CD4-positive, alpha-beta memory T cell (primary cell): Measurements from ENCODE around the gene SMYD3. TPM values are rescaled to one million over a fixed set of nuclear protein-coding genes. Genes with fewer than 3 reads are reported as not detected.

Experiments used
- CTCF ChIA-PET: fragments of 350-600 bp; sonication (Branson Sonifier 250); formaldehyde crosslinking; loops from one replicate; lab custom pipeline; 2021; ENCODE audit warnings: inconsistent platforms; ENCODE audit not compliant: partially characterized antibody; lab: Charles Lee
- POLR2A ChIA-PET: fragments of 350-600 bp; sonication (Branson Sonifier 250); formaldehyde crosslinking; loops from one replicate; lab custom pipeline; 2021; ENCODE audit not compliant: partially characterized antibody; lab: Charles Lee
- DNase-seq, 5 donors: peaks; one replicate each; pipeline versions ENCODE4 v3.0.0 to v3.0.0-alpha.2; 2020 to 2022; ENCODE audit warnings: mixed read lengths in 1 of 5
- H3K27ac ChIP-seq: one replicate; pipeline ENCODE4 v1.7.0; 2013; ENCODE audit warnings: low read depth, low read length
- H3K27me3 ChIP-seq: 2 replicates; pipeline ENCODE4 v1.7.0; 2013; ENCODE audit warnings: mild to moderate bottlenecking, low read length, moderate library complexity; ENCODE audit not compliant: insufficient read depth
- H3K36me3 ChIP-seq: 2 replicates; pipeline ENCODE4 v1.7.0; 2013; ENCODE audit warnings: mild to moderate bottlenecking, low read length, moderate library complexity; ENCODE audit not compliant: insufficient read depth
- H3K4me1 ChIP-seq: 2 replicates; pipeline ENCODE4 v1.7.0; 2013; ENCODE audit warnings: mild to moderate bottlenecking, low read length, moderate library complexity; ENCODE audit not compliant: insufficient read depth
- H3K4me3 ChIP-seq, 2 donors: one replicate each; pipeline ENCODE4 v1.7.0; 2013; ENCODE audit warnings: low read length in 2 of 2, mild to moderate bottlenecking in 1 of 2
- H3K9me3 ChIP-seq, 2 donors: one replicate each; pipeline ENCODE4 v1.7.0; 2013; ENCODE audit warnings: low read length in 2 of 2, control low read depth in 1 of 2; ENCODE audit not compliant: control insufficient read depth in 1 of 2
- H3K27ac Mint-ChIP-seq, 7 donors: one replicate each; pipeline ENCODE4 v1.8.0; 2020 to 2021; ENCODE audit warnings: mixed read lengths in 7 of 7, mild to moderate bottlenecking in 6 of 7, inconsistent platforms in 3 of 7, moderate library complexity in 3 of 7
- H3K27me3 Mint-ChIP-seq, 2 donors: one replicate each; pipeline ENCODE4 v1.8.0; 2020 to 2021; ENCODE audit warnings: mixed read lengths in 2 of 2
- H3K36me3 Mint-ChIP-seq, 2 donors: one replicate each; pipeline ENCODE4 v1.8.0; 2020 to 2021; ENCODE audit warnings: mixed read lengths in 2 of 2, inconsistent platforms in 1 of 2, mild to moderate bottlenecking in 1 of 2
- H3K4me1 Mint-ChIP-seq, 4 donors: one replicate each; pipeline ENCODE4 v1.8.0; 2020 to 2021; ENCODE audit warnings: mixed read lengths in 4 of 4, mild to moderate bottlenecking in 1 of 4
- H3K4me3 Mint-ChIP-seq, 8 donors: one replicate each; pipeline ENCODE4 v1.8.0; 2020 to 2021; ENCODE audit warnings: mixed read lengths in 8 of 8, mild to moderate bottlenecking in 7 of 8, moderate library complexity in 6 of 8, inconsistent platforms in 3 of 8
- H3K9me3 Mint-ChIP-seq, 8 donors: one replicate each; pipeline ENCODE4 v1.8.0; 2020 to 2021; ENCODE audit warnings: mixed read lengths in 8 of 8, mild to moderate bottlenecking in 5 of 8, inconsistent platforms in 3 of 8, moderate library complexity in 1 of 8
- intact Hi-C: fragments of 100-400 bp; cut with micrococcal nuclease; formaldehyde crosslinking; loops from one replicate; pipeline ENCODE4 v1.15.1; 2023
- polyA plus RNA-seq, 2 donors: library from polyadenylated mRNA; unstranded; fragments of 300-500 nt; fragmentation: Illumina TruSeq; gene quantifications; one replicate each; pipeline ENCODE4 v1.2.3, GENCODE V29; 2021
- total RNA-seq, 2 experiments: library from RNA; stranded (reverse); gene quantifications; one replicate each; pipeline ENCODE4 v1.2.3, GENCODE V29; 2021

The SMYD3 gene
- total and polyA plus RNA-seq, 4 experiments from 2014 or later: 19.5 to 28.9 (median 22.9) TPM

DNA sequence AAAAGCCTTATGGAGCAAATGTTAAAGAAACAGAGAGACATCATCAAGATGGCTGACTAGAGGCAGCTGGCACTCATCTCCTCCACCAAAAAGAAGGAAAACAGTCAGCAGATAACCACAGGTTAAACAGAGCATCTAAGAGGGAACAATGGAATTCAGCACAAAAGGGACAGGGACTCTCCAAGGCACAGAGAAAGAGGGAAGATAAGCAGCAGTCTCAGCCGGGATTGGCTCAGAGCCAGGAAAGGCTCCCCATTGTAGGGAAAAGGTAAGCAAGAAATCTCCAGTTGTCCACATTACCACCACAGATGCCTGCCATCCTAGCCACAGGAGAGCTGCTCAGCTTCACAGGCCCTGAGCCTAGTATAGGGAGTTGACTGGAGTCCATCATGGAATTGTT is 605.5 kb downstream of the SMYD3 start:
- H3K27ac Mint-ChIP-seq: no peak overlapping the region
- no peak for DNase-seq
- Histone ChIP-seq H3K27me3 (no peaks in the 10 kb centered on the region), H3K4me3 (no peak overlapping the region), H3K4me1 (no peaks in the 10 kb centered on the region), H3K36me3 (no peaks in the 10 kb centered on the region), H3K9me3 (no peaks in the 10 kb centered on the region), H3K27ac (no peak overlapping the region)
- H3K36me3 Mint-ChIP-seq: peaks cover 18 to 55% of the 10 kb centered on the region in 2 donors
- H3K4me1 Mint-ChIP-seq: no peaks in the 10 kb centered on the region
- POLR2A ChIA-PET: no interaction called here
- CTCF ChIA-PET: no interaction called here
- H3K9me3 Mint-ChIP-seq: peaks cover 0 to 3% (median under 1%) of the 10 kb centered on the region in 8 donors
- intact Hi-C loops: no loop called here
- no peaks in the 10 kb centered on the region for H3K27me3 Mint-ChIP-seq
- H3K4me3 Mint-ChIP-seq: no peak overlapping the region

DNA sequence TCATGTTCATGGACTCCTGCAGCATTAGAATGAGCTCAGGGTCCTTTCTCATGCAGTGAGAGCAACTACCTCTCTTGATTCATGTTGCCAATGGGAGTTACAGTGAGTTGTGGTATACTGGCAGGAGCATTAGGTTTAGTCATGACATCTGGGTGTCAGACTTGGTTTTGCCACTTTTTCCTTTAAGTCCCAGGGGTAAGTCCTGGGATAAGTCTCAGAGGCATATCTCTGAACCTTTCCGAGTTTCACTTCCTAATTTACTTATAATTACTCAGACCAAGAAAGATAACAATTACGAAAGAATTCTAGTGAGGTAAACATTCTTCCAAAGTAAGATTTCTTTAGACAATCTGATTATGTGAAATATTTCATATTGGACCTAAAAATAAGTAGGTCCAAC is 606.0 kb downstream of the SMYD3 start:
- Mint-ChIP-seq H3K9me3 (peaks cover 0 to 3% (median under 1%) of the 10 kb centered on the region in 8 donors), H3K27ac (no peak overlapping the region), H3K4me1 (no peaks in the 10 kb centered on the region), H3K36me3 (peaks cover 21 to 59% of the 10 kb centered on the region in 2 donors), H3K4me3 (no peak overlapping the region), H3K27me3 (no peaks in the 10 kb centered on the region)
- H3K4me3 ChIP-seq: no peak overlapping the region
- H3K4me1 ChIP-seq: no peaks in the 10 kb centered on the region
- H3K27me3 ChIP-seq: no peaks in the 10 kb centered on the region
- intact Hi-C loops: no loop called here
- CTCF ChIA-PET: interaction anchor here (0.9 kb wide), 1 partner anchor 102 kb away, joined by 3 read pairs; no protein-coding TSS in a partner anchor
- DNase-seq: no peak
- POLR2A ChIA-PET: no interaction called here
- H3K9me3 ChIP-seq: no peaks in the 10 kb centered on the region
- H3K36me3 ChIP-seq: no peaks in the 10 kb centered on the region
- H3K27ac ChIP-seq: no peak overlapping the region

DNA sequence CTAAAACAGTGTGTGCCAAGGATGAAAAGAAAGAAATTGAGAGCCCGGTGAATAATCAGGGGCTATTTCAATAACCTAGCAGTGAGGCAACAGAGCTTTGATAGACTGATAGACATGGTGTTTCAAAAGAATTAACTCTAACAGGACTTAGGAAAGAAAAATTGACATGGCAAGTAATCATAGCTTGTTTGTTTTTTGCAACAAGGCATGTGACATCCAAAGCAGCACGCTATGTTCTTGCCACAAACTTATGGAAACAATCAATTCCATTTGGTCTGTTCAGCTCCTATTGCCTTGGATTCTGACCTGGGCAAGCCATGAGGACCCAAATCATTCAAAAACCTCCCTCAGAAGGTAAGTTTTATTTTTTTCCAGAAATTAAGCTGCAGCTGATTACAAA is 608.5 kb downstream of the SMYD3 start:
- ChIA-PET POLR2A (no interaction called here), CTCF (interaction anchor here (2.4 kb wide), 1 partner anchor 10 kb away, joined by 13 read pairs; no protein-coding TSS in a partner anchor)
- Mint-ChIP-seq H3K9me3 (peaks cover 1 to 12% (median 9%) of the 10 kb centered on the region in 8 donors), H3K36me3 (peaks cover 32 to 65% of the 10 kb centered on the region in 2 donors), H3K4me3 (no peak overlapping the region), H3K4me1 (no peaks in the 10 kb centered on the region), H3K27ac (no peak overlapping the region), H3K27me3 (no peaks in the 10 kb centered on the region)
- Histone ChIP-seq H3K27ac (no peak overlapping the region), H3K9me3 (no peaks in the 10 kb centered on the region), H3K36me3 (peaks cover 3% of the 10 kb centered on the region), H3K27me3 (no peaks in the 10 kb centered on the region), H3K4me1 (no peaks in the 10 kb centered on the region), H3K4me3 (no peak overlapping the region)
- DNase-seq: no peak
- intact Hi-C loops: no loop called here

DNA sequence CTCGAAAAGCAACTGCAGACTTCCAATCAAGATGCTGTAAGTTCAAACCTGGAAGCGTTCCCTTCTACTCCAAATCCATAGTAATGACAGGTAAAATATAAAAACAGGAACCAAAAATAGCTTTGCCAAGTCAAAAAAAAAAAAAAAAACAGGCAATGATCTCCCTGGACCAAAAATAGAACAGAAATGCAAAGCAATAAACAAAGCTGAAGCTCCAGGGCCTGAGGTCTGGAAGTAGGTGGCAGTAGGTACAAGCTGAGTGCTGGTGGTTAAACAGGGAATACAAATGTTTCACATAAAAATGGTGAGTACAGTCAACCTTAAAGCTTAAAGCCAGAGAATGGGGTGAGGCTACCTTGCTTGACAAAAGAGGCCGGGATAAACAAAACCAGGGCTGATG is 610.8 kb downstream of the SMYD3 start:
- POLR2A ChIA-PET: no interaction called here
- Histone ChIP-seq H3K4me3 (no peak overlapping the region), H3K9me3 (no peaks in the 10 kb centered on the region), H3K36me3 (peaks cover 3% of the 10 kb centered on the region), H3K27me3 (no peaks in the 10 kb centered on the region), H3K4me1 (no peaks in the 10 kb centered on the region), H3K27ac (no peak overlapping the region)
- Mint-ChIP-seq H3K27ac (no peak overlapping the region), H3K4me1 (no peaks in the 10 kb centered on the region), H3K4me3 (no peak overlapping the region), H3K36me3 (peaks cover 33 to 79% of the 10 kb centered on the region in 2 donors), H3K9me3 (peaks cover 3 to 20% (median 12%) of the 10 kb centered on the region in 8 donors), H3K27me3 (no peaks in the 10 kb centered on the region)
- DNase-seq: no peak
- intact Hi-C loops: no loop called here
- CTCF ChIA-PET: interaction anchor here (0.7 kb wide), 1 partner anchor 38 kb away, joined by 3 read pairs; no protein-coding TSS in a partner anchor

DNA sequence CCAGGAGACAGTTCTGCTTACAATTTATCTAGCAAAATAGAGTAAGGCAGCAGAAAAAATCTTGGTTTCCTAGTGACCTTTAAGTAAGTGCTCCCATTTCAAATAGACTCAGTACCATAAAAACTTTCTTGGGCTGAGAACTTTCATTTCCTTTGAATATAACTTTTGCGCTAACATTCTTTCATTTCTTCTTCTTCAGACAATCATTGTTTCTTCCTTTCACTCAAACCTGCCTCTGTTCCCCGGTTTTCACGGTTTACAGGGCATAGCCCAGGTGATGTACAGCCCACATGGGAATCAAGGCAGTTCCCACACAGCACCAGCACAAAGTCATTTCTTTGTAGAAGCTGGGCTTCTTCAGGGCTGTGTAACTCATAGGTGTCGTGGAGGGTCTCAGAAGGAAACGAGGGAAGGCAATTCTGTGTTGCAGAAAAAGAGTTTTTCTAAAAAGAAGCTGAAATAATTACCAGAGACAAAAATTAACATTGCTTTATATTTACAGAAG is 611.6 kb downstream of the SMYD3 start:
- POLR2A ChIA-PET: no interaction called here
- peaks cover 3% of the 10 kb centered on the region for H3K36me3 ChIP-seq
- no peak for DNase-seq
- H3K27me3 ChIP-seq: no peaks in the 10 kb centered on the region
- intact Hi-C loops: no loop called here
- peaks cover 0 to 2% (median under 1%) of the 10 kb centered on the region in 4 donors for H3K4me1 Mint-ChIP-seq
- H3K27ac Mint-ChIP-seq: no peak overlapping the region
- no peaks in the 10 kb centered on the region for H3K9me3 ChIP-seq
- H3K36me3 Mint-ChIP-seq: peaks cover 33 to 75% of the 10 kb centered on the region in 2 donors
- H3K4me3 ChIP-seq: no peak overlapping the region
- peaks cover 3 to 20% (median 13%) of the 10 kb centered on the region in 8 donors for H3K9me3 Mint-ChIP-seq
- no peaks in the 10 kb centered on the region for H3K27me3 Mint-ChIP-seq
- CTCF ChIA-PET: no interaction called here
- no peak overlapping the region for H3K27ac ChIP-seq
- no peaks in the 10 kb centered on the region for H3K4me1 ChIP-seq
- H3K4me3 Mint-ChIP-seq: no peak overlapping the region

DNA sequence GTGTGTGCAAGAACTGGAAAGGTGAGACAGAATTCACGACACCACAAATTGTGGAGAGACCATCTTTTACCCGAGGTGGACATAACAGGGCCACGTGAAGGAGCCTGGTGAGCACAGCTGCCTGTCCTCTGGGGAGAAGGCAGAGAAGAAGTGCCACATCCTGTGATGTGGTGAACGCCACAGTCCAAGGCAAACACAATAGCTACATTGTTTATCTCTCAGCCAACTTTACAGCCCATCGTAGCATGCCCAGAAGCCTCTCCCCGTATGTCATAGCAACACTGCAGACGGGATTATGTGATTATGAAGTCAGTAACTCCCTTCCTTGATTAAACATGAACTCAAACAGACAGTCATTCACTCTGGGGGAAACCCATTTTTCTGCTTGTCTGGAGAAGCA is 612.2 kb downstream of the SMYD3 start:
- H3K4me1 Mint-ChIP-seq: peaks cover 0 to 7% (median 4%) of the 10 kb centered on the region in 4 donors
- H3K9me3 ChIP-seq: no peaks in the 10 kb centered on the region
- no peak overlapping the region for H3K27ac Mint-ChIP-seq
- no peaks in the 10 kb centered on the region for H3K4me1 ChIP-seq
- peaks cover 3 to 25% (median 16%) of the 10 kb centered on the region in 8 donors for H3K9me3 Mint-ChIP-seq
- ChIA-PET CTCF (no interaction called here), POLR2A (no interaction called here)
- no peak overlapping the region for H3K27ac ChIP-seq
- peaks cover 28 to 75% of the 10 kb centered on the region in 2 donors for H3K36me3 Mint-ChIP-seq
- H3K27me3 ChIP-seq: no peaks in the 10 kb centered on the region
- intact Hi-C loops: no loop called here
- H3K27me3 Mint-ChIP-seq: no peaks in the 10 kb centered on the region
- no peak overlapping the region for H3K4me3 Mint-ChIP-seq
- no peak overlapping the region for H3K4me3 ChIP-seq
- peaks cover 3% of the 10 kb centered on the region for H3K36me3 ChIP-seq
- DNase-seq: no peak

DNA sequence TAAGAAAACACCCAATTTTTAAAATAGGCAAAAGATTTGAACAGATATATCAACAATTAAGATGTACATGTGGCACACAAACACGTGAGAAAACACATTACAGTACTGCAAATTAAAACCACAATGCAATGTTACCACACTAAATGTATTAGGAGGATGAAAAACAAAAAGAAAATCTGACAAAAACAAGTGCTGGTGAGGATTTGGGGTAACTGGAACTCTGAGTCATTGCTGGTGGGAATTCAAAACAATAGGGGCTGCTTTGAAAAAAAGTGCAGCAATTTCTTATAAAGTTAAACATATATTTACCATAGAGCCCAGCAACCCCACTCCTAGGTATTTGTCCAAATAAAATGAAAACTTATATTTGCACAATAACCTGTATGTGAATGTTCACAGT is 614.1 kb downstream of the SMYD3 start:
- Mint-ChIP-seq H3K27me3 (no peaks in the 10 kb centered on the region), H3K9me3 (peaks cover 3 to 25% (median 16%) of the 10 kb centered on the region in 8 donors), H3K4me1 (peaks cover 0 to 7% (median 4%) of the 10 kb centered on the region in 4 donors), H3K27ac (no peak overlapping the region), H3K4me3 (no peak overlapping the region), H3K36me3 (peaks cover 23 to 62% of the 10 kb centered on the region in 2 donors)
- peaks cover 3% of the 10 kb centered on the region for H3K36me3 ChIP-seq
- intact Hi-C loops: no loop called here
- H3K4me1 ChIP-seq: no peaks in the 10 kb centered on the region
- H3K9me3 ChIP-seq: no peaks in the 10 kb centered on the region
- POLR2A ChIA-PET: no interaction called here
- no peak overlapping the region for H3K27ac ChIP-seq
- H3K27me3 ChIP-seq: no peaks in the 10 kb centered on the region
- CTCF ChIA-PET: no interaction called here
- no peak for DNase-seq
- H3K4me3 ChIP-seq: no peak overlapping the region
